Activated naive CD4-positive, alpha-beta T cell treated with anti-CD3 and anti-CD28 coated beads for 36 hours (primary cell): ENCODE measurements around the gene KIF26A. TPM values are rescaled to one million over a fixed set of nuclear protein-coding genes. Genes with fewer than 3 reads are reported as not detected.
A peak's percentile ranks its signal among the peaks of the same experiment; 100 is the strongest.

Source experiments
- CTCF ChIA-PET: fragments of 350-600 bp; sonication (Branson Sonifier 250); formaldehyde crosslinking; loops from one replicate; lab custom pipeline; 2021; ENCODE audit warnings: antibody characterized with exemption; lab: Charles Lee
- DNase-seq: peaks from one replicate; pipeline ENCODE4 v3.0.0-alpha.2; 2020
- H3K27ac Mint-ChIP-seq: one replicate; pipeline ENCODE4 v1.8.0; 2021; ENCODE audit warnings: mild to moderate bottlenecking, mixed read lengths
- H3K27me3 Mint-ChIP-seq: one replicate; pipeline ENCODE4 v1.8.0; 2021; ENCODE audit warnings: low read depth, mixed read lengths
- H3K36me3 Mint-ChIP-seq: one replicate; pipeline ENCODE4 v1.8.0; 2021; ENCODE audit warnings: low read depth, mixed read lengths
- H3K4me1 Mint-ChIP-seq: one replicate; pipeline ENCODE4 v1.8.0; 2021; ENCODE audit warnings: low read depth, mixed read lengths
- H3K4me3 Mint-ChIP-seq: one replicate; pipeline ENCODE4 v1.8.0; 2021; ENCODE audit warnings: mild to moderate bottlenecking, moderate library complexity, mixed read lengths
- H3K9me3 Mint-ChIP-seq: one replicate; pipeline ENCODE4 v1.8.0; 2021; ENCODE audit warnings: mixed read lengths
- intact Hi-C: fragments of 100-400 bp; cut with micrococcal nuclease; formaldehyde crosslinking; loops from one replicate; pipeline ENCODE4 v1.15.1; 2023
- total RNA-seq, 2 experiments: library from RNA; stranded (reverse); gene quantifications; one replicate each; pipeline ENCODE4 v1.2.3, GENCODE V29; 2021

Gene KIF26A
- total RNA-seq, 2 experiments from 2014 or later, result 0.07 TPM

- intact Hi-C loops, result no loop called here
- Mint-ChIP-seq H3K4me3 (no peak overlapping the region), H3K27ac (no peak overlapping the region), H3K9me3 (no peaks in the 10 kb centered on the region), H3K4me1 (no peaks in the 10 kb centered on the region), H3K27me3 (peaks cover 9% of the 10 kb centered on the region), H3K36me3 (no peaks in the 10 kb centered on the region)
- CTCF ChIA-PET, result no interaction called here
- no peak for DNase-seq
Observed at GRCh38 chr14:104111301-104112112, 26.9 kb upstream of the KIF26A start.

GRCh38 chr14:104112113-104112505, 26.3 kb upstream of the KIF26A start:
- Mint-ChIP-seq H3K4me1 (no peaks in the 10 kb centered on the region), H3K27me3 (peaks cover 9% of the 10 kb centered on the region), H3K36me3 (no peaks in the 10 kb centered on the region), H3K27ac (no peak overlapping the region), H3K9me3 (no peaks in the 10 kb centered on the region), H3K4me3 (no peak overlapping the region)
- intact Hi-C loops, result no loop called here
- CTCF ChIA-PET, result no interaction called here
- no peak for DNase-seq

DNA sequence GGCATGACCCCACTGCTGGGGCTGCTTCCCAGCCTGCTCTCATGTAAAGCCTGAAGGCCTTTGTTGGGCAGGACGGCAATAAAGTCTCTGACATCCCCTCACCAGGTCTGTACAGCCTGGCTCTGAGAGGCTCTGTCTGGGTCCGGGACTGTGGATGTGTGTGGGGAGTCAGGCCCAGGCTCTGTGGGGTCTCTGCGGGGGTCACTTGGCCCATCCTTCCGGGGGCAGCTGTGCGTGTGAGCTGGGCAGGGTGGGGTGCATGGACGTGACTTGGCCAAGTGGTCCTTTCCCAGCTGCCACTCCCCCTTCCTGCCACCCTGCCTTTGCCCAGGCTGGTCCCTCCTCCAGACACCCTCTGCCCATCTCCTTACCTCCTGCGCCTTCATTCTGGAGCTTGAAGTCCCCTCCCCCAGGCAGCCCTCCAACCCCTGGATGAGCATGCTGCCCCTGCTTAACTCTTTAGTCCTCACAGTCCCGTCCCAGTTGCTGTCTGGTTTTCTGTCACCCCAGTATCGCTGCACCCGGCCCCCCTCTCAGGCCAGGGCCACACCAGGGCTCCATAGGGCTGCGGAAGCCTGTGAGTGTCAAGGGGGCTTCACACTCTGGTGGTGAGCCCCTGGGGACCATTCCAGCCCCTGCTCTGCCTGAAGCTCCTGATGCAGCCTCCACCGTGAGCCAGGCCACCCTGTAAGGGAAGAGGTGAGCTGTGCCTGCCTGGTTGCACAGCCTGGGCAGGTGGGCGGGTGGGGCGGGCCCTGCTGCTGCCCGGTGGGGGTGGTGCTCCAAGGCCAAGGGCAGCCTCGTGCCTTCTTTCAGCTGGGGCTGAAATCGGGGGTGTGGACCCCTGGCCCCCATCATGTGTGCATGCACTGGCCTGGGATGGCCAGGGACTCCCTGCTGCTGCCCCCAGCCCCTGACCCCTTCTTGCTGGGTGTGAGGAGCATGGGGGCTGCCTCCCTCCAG, 25.5 kb upstream of the KIF26A start:
- CTCF ChIA-PET, result no interaction called here
- Mint-ChIP-seq H3K4me3 (no peak overlapping the region), H3K27ac (no peak overlapping the region), H3K36me3 (no peaks in the 10 kb centered on the region), H3K4me1 (no peaks in the 10 kb centered on the region), H3K27me3 (peaks cover 10% of the 10 kb centered on the region), H3K9me3 (no peaks in the 10 kb centered on the region)
- no peak for DNase-seq
- intact Hi-C loops, result no loop called here

DNA sequence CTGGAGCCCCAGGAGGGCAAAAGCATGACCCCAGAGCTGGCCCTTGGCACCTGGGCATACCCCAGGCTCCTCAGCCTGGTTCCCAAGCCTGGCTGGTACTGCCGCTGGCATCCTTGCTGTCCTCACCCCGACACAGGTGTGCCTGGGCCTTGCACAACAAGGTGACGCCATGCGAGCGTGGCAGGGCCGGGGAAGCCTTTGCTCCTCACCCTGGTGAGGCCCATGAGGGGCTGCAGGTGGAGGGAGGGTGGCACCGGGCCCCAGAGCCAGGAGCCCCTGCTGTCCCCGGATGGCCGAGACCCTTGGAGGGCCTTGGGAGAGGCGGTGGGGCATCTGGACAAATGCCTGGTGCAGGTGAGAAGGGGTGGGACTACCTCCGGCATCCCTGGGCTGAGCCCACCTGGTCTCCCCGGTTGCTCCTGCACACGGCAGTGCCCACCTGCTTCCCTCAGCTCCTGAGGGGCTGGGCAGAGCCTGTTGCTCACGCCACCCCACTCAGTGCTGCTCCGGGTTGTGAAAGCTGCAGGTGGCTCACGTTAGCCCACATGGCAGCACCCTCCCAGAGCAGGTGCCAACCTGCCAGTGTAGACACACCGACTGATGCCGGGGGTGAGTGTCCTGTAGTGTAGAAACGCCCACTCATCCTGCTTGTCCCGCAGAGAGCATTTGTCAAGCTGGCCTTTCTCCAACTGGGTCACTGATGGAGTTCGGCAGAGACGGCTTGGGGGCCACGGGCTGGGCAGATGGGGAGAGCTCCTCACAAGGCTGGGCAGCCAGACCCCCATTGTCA, 24.6 kb upstream of the KIF26A start:
- Mint-ChIP-seq H3K9me3 (no peaks in the 10 kb centered on the region), H3K27me3 (peaks cover 18% of the 10 kb centered on the region), H3K27ac (no peak overlapping the region), H3K4me3 (no peak overlapping the region), H3K4me1 (no peaks in the 10 kb centered on the region), H3K36me3 (no peaks in the 10 kb centered on the region)
- DNase-seq, result no peak
- CTCF ChIA-PET, result no interaction called here
- intact Hi-C loops, result no loop called here

DNA sequence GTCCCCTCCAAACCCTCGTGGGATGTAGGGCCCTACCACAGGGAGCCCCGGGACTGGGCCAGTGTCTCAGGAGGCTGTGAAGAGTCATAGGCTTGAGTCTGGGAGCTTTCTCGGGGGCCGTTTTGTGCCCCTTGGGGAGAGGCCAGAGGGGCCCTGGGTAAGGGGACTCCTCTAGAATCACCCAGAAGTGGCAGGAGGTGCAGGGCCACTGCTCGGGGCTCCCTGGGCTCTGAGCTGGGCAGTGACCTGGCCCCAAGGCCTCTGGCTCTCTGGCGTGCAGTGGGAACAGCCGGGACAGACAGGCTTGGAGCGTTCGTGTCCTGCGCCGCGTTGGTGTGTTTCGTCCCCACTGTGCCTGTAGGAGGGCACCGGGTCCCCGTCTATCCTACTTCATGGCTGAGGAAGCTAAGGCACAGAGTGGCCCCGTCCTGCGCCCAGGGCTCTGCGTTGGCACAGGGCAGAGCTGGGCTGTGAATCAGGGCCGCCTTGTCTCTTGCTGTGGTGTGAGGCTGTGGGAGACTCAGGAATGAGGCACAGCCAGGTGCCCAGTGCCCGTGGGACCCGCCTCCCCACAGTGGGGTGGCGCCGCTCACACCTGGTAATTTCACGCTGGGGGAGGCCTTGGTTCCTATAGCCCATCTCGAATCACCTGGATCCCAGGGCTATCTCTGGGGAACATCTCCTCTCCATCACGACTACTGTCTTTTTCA, 23.8 kb upstream of the KIF26A start:
- Mint-ChIP-seq H3K36me3 (no peaks in the 10 kb centered on the region), H3K4me3 (no peak overlapping the region), H3K9me3 (no peaks in the 10 kb centered on the region), H3K27me3 (peaks cover 20% of the 10 kb centered on the region), H3K27ac (no peak overlapping the region), H3K4me1 (no peaks in the 10 kb centered on the region)
- CTCF ChIA-PET, result no interaction called here
- intact Hi-C loops, result no loop called here
- DNase-seq, result no peak

DNA sequence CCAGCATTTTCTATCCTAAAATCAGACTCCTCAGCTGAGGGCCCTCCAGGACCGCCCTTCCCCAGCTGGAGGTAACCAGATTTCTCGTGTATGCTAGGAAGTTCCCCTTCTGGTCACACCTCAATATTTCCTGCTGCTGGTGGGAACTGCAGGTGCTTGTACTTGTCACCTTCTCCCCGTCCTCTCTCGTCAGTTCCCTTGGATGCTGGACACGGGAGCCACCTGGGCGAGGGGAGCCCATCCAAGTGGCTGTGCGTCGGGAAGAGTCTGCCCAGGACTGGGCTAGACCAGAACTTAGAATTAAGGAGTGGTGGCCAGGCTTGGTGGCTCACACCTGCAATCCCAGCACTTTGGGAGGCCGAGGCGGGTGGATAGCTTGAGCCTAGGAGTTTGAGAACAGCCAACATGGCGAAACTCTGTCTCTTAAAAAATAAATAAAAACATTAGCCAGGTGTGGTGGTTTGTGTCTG, 23.2 kb upstream of the KIF26A start:
- no peaks in the 10 kb centered on the region for H3K36me3 Mint-ChIP-seq
- H3K27me3 Mint-ChIP-seq, result peaks cover 25% of the 10 kb centered on the region
- H3K27ac Mint-ChIP-seq, result no peak overlapping the region
- no peaks in the 10 kb centered on the region for H3K9me3 Mint-ChIP-seq
- intact Hi-C loops, result no loop called here
- no peak for DNase-seq
- H3K4me1 Mint-ChIP-seq, result no peaks in the 10 kb centered on the region
- H3K4me3 Mint-ChIP-seq, result no peak overlapping the region
- CTCF ChIA-PET, result no interaction called here

DNA sequence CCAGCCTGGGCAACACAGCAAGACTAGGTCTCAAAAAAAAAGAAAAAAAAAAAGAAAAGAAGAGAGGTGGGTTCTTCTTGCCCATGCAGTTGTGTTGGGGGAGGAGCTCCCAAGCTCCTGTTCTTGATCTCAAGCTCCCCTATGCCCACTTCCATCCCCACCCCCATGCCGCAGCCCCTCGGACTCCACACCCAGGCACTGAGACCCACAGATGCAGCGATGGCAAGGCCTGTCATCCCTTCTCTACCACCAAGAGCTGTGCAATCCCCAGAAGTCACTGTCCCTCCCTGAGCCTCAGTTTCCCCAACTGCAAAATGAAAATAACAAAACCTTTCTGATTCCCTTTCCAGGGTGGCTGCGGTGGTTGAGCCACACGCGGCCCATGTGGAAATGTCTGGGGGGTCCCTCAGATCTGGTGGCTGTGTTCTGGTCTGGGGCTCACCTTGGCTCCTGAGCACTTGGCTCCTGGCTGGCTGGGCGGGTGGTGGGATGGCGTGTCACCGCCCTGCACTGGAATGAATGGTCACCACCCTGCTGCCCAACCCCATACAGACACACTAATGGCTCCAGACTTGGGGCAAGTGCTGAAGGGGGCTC, 22.6 kb upstream of the KIF26A start:
- CTCF ChIA-PET, result no interaction called here
- no peaks in the 10 kb centered on the region for H3K9me3 Mint-ChIP-seq
- intact Hi-C loops, result no loop called here

GRCh38 chr14:104116288-104116755, 22.1 kb upstream of the KIF26A start:
- no peaks in the 10 kb centered on the region for H3K4me1 Mint-ChIP-seq
- H3K27ac Mint-ChIP-seq, result no peak overlapping the region
- DNase-seq, result no peak
- H3K27me3 Mint-ChIP-seq, result peaks cover 25% of the 10 kb centered on the region
- H3K36me3 Mint-ChIP-seq, result no peaks in the 10 kb centered on the region
- peak overlapping the region; percentile 38 for H3K4me3 Mint-ChIP-seq
- CTCF ChIA-PET, result no interaction called here
- intact Hi-C loops, result no loop called here
- no peaks in the 10 kb centered on the region for H3K9me3 Mint-ChIP-seq

More for the DNA sequence above, 22.6 kb upstream of the KIF26A start:
- H3K27ac Mint-ChIP-seq, result no peak overlapping the region
- peak overlapping the region; percentile 38 for H3K4me3 Mint-ChIP-seq
- DNase-seq, result no peak
- peaks cover 25% of the 10 kb centered on the region for H3K27me3 Mint-ChIP-seq
- no peaks in the 10 kb centered on the region for H3K36me3 Mint-ChIP-seq
- H3K4me1 Mint-ChIP-seq, result no peaks in the 10 kb centered on the region

- CTCF ChIA-PET, result no interaction called here
- Mint-ChIP-seq H3K27me3 (peaks cover 25% of the 10 kb centered on the region), H3K36me3 (no peaks in the 10 kb centered on the region), H3K4me1 (no peaks in the 10 kb centered on the region), H3K27ac (no peak overlapping the region), H3K4me3 (no peak overlapping the region), H3K9me3 (no peaks in the 10 kb centered on the region)
- intact Hi-C loops, result no loop called here
- no peak for DNase-seq
Observed at GRCh38 chr14:104116756-104117340, 21.5 kb upstream of the KIF26A start.

DNA sequence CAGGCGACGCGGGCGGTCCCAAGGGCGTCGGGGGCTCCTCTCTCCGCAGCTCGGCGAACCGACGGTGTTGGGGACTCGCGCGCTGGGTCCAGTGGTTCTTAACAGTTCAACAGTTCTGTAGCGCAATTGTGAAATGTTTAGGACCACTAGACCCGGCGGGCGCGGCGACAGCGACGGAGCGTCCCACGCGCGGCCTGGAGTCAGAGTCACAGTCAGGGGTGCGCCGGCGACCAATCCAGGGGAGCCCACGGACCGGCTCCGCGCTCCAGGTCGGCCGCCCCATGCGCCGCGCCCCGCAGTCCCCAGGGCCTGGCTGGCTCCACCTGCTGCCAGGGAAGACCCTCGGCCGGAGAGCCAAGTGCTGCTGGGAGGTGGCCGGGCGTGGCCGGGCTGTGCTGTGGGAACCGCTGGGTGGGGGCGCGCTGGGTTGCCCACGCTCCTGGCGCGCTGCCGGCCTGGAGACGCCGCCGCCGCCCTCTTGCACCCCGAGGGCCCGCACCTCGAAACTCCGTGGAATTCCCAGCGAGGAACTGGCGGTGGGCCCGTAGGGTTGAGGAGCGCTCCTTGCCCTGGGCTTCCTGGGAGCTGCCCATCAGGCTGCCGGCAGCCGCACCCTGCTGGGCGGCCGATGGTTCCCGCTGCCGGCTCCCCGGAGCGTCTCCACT, 20.9 kb upstream of the KIF26A start:
- Mint-ChIP-seq H3K4me3 (peak overlapping the region; percentile 21), H3K9me3 (no peaks in the 10 kb centered on the region), H3K36me3 (no peaks in the 10 kb centered on the region), H3K27me3 (peaks cover 25% of the 10 kb centered on the region), H3K4me1 (no peaks in the 10 kb centered on the region), H3K27ac (no peak overlapping the region)
- CTCF ChIA-PET, result no interaction called here
- intact Hi-C loops, result no loop called here
- DNase-seq, result no peak
